Kidney (tissue), 14 donors: Measurements from ENCODE around the gene ZCCHC2. TPM values are rescaled to one million over a fixed set of nuclear protein-coding genes. Genes with fewer than 3 reads are reported as not detected.

ENCODE experiments used
- DNase-seq, 5 donors: peaks; one replicate each; pipeline ENCODE4 v3.0.0-alpha.2; 2013 to 2020
- FAIRE-seq: peaks from 2 replicates; lab custom pipeline; 2012; peaks lifted over from hg19 to GRCh38; lab: Jason Lieb, UNC
- H3K27ac ChIP-seq, 2 donors: one replicate each; pipeline ENCODE4 v1.7.0; 2013; ENCODE audit warnings: low read depth in 2 of 2, low read length in 2 of 2, inconsistent platforms in 1 of 2
- H3K27me3 ChIP-seq: one replicate; pipeline ENCODE4 v1.7.1; 2013; ENCODE audit warnings: low read length, inconsistent platforms; ENCODE audit not compliant: control insufficient read depth, insufficient read depth
- H3K36me3 ChIP-seq, 3 donors: one replicate each; pipeline versions ENCODE4 v1.7.0 to v1.7.1; 2013; ENCODE audit warnings: low read length in 3 of 3, control low read depth in 1 of 3, inconsistent platforms in 1 of 3; ENCODE audit not compliant: insufficient read depth in 3 of 3, control insufficient read depth in 2 of 3
- H3K4me1 ChIP-seq, 3 donors: one replicate each; pipeline versions ENCODE4 v1.7.0 to v1.7.1; 2013; ENCODE audit warnings: low read length in 3 of 3, inconsistent platforms in 1 of 3, low read depth in 1 of 3; ENCODE audit not compliant: control insufficient read depth in 2 of 3, insufficient read depth in 2 of 3
- H3K4me3 ChIP-seq, 3 donors: one replicate each; pipeline versions ENCODE4 v1.7.0 to v1.8.1; 2013; ENCODE audit warnings: low read length in 3 of 3, control low read depth in 1 of 3, inconsistent platforms in 1 of 3
- H3K9ac ChIP-seq, 3 donors: one replicate each; pipeline versions ENCODE4 v1.7.0 to v1.7.1; 2013; ENCODE audit warnings: low read length in 3 of 3, control low read depth in 1 of 3, inconsistent platforms in 1 of 3
- H3K9me3 ChIP-seq, 3 donors: one replicate each; pipeline versions ENCODE4 v1.7.0 to v1.7.1; 2013; ENCODE audit warnings: low read length in 3 of 3, control low read depth in 1 of 3, inconsistent platforms in 1 of 3; ENCODE audit not compliant: control insufficient read depth in 2 of 3, insufficient read depth in 1 of 3
- CTCF ChIP-seq: IDR thresholded peaks from 3 replicates; pipeline ENCODE4 v1.5.1; 2012; ENCODE audit warnings: mild to moderate bottlenecking, moderate library complexity, borderline replicate concordance; ENCODE audit not compliant: insufficient read depth; ENCODE audit errors: extremely low read depth
- intact Hi-C: fragments of 100-400 bp; cut with DNase I; formaldehyde crosslinking; loops from one replicate; pipeline ENCODE4 v1.11.1; 2022
- polyA plus RNA-seq: library from polyadenylated mRNA; stranded (reverse); fragments of 350-450 nt; fragmentation: Illumina TruSeq; extraction: RNeasy Lipid Tissue Mini Kit (QIAGEN cat#74804); gene quantifications from one replicate; pipeline ENCODE4 v1.2.3, GENCODE V29; 2014; ENCODE audit warnings: low read depth, low replicate concordance; ENCODE audit not compliant: insufficient read depth
- total RNA-seq: library from RNA; stranded (reverse); fragmentation: NEBNext Ultra II Directional; extraction: Animal tissue kit (Norgen Biotek cat#: 25700); gene quantifications from one replicate; pipeline ENCODE4 v1.2.1, GENCODE V29; 2021
- donor health status: control.
- donor health status: control.
- donor health status: control.
- donor health status: control.
- donor health status: control.
- donor health status: DM: yes; HTN: yes; CAD: no.
- donor health status: Normal renal cell carcinoma (clear cell type).

Gene ZCCHC2
- total and polyA plus RNA-seq, 2 donors from 2014 or later: 5.5 to 22.1 TPM

- TF ChIP-seq CTCF: no peak
- FAIRE-seq: no peak
Measured at GRCh38 chr18:62612289-62612645, 89.4 kb downstream of the ZCCHC2 start.

GRCh38 chr18:62612776-62613175 is 90.0 kb downstream of the ZCCHC2 start:
- no peak overlapping the region for H3K9ac ChIP-seq
- no peak for FAIRE-seq
- no peaks in the 10 kb centered on the region for H3K36me3 ChIP-seq
- no peak overlapping the region for H3K27ac ChIP-seq
- H3K27me3 ChIP-seq: no peaks in the 10 kb centered on the region
- no peak overlapping the region for H3K4me3 ChIP-seq
- no peak for TF ChIP-seq CTCF
- intact Hi-C loops: no loop called here
- DNase-seq: no peak
- peaks cover 0 to under 1% (median 0%) of the 10 kb centered on the region in 3 donors for H3K9me3 ChIP-seq
- H3K4me1 ChIP-seq: peaks cover 0 to 8% (median 0%) of the 10 kb centered on the region in 3 donors

More at GRCh38 chr18:62612289-62612645, 89.4 kb downstream of the ZCCHC2 start:
- intact Hi-C loops: no loop called here
- Histone ChIP-seq H3K4me1 (peaks cover 0 to 8% (median 0%) of the 10 kb centered on the region in 3 donors), H3K27me3 (no peaks in the 10 kb centered on the region), H3K27ac (no peak overlapping the region), H3K9me3 (peaks cover 0 to 4% (median 0%) of the 10 kb centered on the region in 3 donors), H3K4me3 (no peak overlapping the region), H3K36me3 (no peaks in the 10 kb centered on the region), H3K9ac (no peak overlapping the region)
- DNase-seq: no peak

GRCh38 chr18:62614494-62614893 is 91.7 kb downstream of the ZCCHC2 start:
- no peak for TF ChIP-seq CTCF
- FAIRE-seq: no peak
- no peak for DNase-seq
- intact Hi-C loops: no loop called here
- Histone ChIP-seq H3K27me3 (no peaks in the 10 kb centered on the region), H3K36me3 (no peaks in the 10 kb centered on the region), H3K4me1 (peaks cover 0 to 8% (median 0%) of the 10 kb centered on the region in 3 donors), H3K4me3 (no peak overlapping the region), H3K27ac (no peak overlapping the region), H3K9ac (no peak overlapping the region), H3K9me3 (no peaks in the 10 kb centered on the region)

- H3K27me3 ChIP-seq: no peaks in the 10 kb centered on the region
- no peak for FAIRE-seq
- no peak overlapping the region for H3K27ac ChIP-seq
- intact Hi-C loops: no loop called here
- no peak overlapping the region for H3K4me3 ChIP-seq
- H3K9me3 ChIP-seq: no peaks in the 10 kb centered on the region
- DNase-seq: peak in 1 of 5 donors; percentile 54
- no peak overlapping the region for H3K9ac ChIP-seq
- no peaks in the 10 kb centered on the region for H3K36me3 ChIP-seq
- TF ChIP-seq CTCF: no peak
- H3K4me1 ChIP-seq: peaks cover 0 to 2% (median 0%) of the 10 kb centered on the region in 3 donors
Measured at GRCh38 chr18:62616331-62616805, 93.5 kb downstream of the ZCCHC2 start.
